A172 (cell line): ENCODE results near the gene PRKCA. TPM values are rescaled to one million over a fixed set of nuclear protein-coding genes. Genes with fewer than 3 reads are reported as not detected.
A peak's percentile ranks its signal among the peaks of the same experiment; 100 is the strongest.
"Not testable (repeated sequence)": the region's sequence is repeated elsewhere in the genome, so short reads cannot be mapped to it uniquely, and the experiment has no call there.

ENCODE experiments used
- DNase-seq: peaks from one replicate; pipeline ENCODE4 v3.0.0-alpha.2; 2015; ENCODE audit warnings: low spot score
- total RNA-seq: library from RNA; depleted of rRNA; stranded (reverse); fragments of >200 nt; shearing (Covaris generic); gene quantifications from 2 replicates; pipeline ENCODE4 v1.2.3, GENCODE V29; 2014

PRKCA gene
- total RNA-seq, 1 experiment from 2014 or later: 21.6 TPM

GRCh38 chr17:66436631-66437030 lies 134.2 kb downstream of the PRKCA start:
- no peak for DNase-seq

GRCh38 chr17:66437476-66438026 lies 135.1 kb downstream of the PRKCA start:
- no peak for DNase-seq

GRCh38 chr17:66438101-66438500 lies 135.7 kb downstream of the PRKCA start:
- no peak for DNase-seq

DNA sequence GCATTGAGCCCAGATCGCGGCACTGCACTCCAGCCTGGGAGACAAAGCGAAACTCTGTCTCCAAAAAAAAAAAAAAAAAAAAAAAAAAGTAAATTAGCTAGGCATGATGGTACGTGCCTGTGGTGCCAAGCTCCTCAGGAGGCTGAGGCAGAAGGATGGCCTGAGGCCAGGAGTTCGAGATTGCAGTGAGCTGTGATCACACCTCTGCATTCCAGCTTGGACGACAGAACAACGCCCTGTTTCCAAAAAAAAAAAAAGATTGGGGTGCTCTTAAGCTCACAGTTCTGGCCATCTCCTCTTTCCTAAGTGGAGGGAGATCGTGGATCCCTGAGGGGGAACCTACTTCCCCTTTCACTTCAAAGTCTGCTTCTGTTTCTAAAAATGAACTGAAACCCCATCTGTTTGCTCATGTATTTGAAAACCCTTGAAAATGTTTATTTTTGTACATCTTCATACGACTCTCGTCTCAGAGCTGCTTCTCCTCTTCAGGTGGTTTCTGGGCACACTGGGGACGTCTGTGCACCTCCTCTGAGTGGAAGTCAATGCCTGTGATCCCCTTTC lies 138.8 kb downstream of the PRKCA start:
- DNase-seq: peak; percentile 18

GRCh38 chr17:66443166-66443565 lies 140.8 kb downstream of the PRKCA start:
- no peak for DNase-seq

DNA sequence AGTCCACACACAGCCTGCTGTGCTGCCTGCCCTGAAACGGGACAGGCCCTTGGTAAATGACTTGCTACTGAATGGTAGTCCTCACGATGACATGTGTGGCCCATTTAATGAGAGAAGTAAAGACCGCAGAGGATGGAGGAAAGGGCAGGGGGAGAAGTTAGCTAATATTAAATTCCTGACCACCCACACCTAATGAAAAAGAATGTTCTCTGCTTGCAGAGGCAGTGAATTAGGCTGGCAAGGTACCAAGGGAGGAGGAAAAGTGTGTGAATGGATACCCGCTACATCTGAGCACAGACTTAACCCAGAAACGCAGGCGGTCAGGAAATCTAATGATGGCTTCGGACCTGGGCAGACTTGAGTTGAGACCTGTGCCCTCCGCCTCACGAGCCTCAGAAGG lies 141.2 kb downstream of the PRKCA start:
- DNase-seq: no peak

- DNase-seq: no peak
Measured at GRCh38 chr17:66444031-66444430, 141.6 kb downstream of the PRKCA start.

DNA sequence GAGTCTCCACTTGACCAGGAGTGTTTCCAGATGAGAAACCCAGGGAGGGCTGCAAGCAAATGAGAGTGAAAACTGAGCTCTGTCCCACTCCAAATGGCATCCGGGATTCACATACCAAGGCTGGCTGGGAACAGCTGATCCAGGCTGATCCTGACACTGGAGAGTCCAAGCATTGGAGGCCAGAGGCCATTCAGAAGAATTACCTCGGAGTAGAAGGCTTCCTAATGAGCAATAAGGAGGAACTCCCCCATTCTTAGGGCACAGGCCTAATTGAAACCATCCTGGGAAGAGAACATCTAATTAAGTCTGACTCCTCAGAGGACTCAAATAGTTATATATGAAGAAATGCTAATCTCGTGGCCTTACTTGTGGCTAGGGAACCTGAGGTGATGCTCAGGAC lies 142.8 kb downstream of the PRKCA start:
- no peak for DNase-seq

DNA sequence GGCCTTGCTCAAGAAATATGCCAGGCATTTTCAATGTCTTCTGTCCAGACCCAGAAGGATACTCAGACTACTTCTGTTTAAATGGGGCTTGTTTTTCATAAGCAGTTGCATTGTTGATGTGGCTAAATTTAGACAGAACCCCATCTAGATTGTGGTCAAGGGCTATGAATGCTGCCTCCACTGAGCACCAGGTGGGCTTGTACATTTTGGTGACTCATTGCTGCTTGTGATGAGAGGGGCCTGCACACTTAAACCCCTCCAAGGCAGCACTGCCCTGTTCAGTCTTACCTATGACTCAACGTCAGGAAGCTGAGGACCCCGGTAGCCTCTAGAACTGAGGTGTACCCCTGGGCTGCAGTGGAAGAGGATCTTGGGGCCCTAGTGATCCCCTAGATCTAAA lies 144.0 kb downstream of the PRKCA start:
- DNase-seq: no peak

DNA sequence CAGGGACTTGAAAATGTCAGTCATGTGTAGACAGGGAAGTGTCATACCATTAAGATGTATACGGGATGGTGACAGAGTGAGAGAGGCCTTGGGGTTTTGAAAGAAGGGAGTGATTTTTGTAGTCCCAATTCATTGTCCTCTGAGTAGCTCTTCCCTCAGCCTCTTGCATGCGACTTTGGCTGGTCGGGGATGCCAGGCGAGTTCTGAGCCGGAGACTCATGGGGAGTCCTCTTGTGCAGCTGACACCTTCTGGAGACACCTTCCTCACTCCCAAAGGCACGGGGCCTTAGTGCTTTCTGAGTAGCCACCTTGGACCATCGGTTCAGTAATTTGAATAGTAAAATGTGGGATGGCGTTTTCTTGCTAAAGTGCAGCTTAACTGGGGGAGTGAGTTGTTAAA lies 144.7 kb downstream of the PRKCA start:
- no peak for DNase-seq

- no peak for DNase-seq
Measured at GRCh38 chr17:66448026-66448639, 145.7 kb downstream of the PRKCA start.

- DNase-seq: no peak
Measured at GRCh38 chr17:66449418-66449977, 147.1 kb downstream of the PRKCA start.

- no peak for DNase-seq
Measured at GRCh38 chr17:66450008-66450851, 147.8 kb downstream of the PRKCA start.

DNA sequence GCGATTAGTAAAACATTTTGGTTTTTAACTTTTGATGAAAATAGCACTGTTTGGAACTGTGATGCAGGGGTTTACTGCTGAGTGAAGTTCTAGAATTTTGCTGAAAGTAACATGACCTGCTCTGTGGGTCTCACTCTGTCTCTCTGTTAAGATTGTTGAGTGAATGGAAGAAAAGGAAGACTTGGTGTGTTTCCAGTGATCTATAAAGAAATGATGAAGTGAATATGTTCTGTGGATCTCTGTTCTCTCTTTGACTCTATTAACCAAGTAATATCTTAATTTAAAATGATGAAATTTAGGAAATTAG lies 148.4 kb downstream of the PRKCA start:
- no peak for DNase-seq

- DNase-seq: no peak
Measured at GRCh38 chr17:66451188-66452149, 149.1 kb downstream of the PRKCA start.

GRCh38 chr17:66455060-66455459 lies 152.6 kb downstream of the PRKCA start:
- no peak for DNase-seq

DNA sequence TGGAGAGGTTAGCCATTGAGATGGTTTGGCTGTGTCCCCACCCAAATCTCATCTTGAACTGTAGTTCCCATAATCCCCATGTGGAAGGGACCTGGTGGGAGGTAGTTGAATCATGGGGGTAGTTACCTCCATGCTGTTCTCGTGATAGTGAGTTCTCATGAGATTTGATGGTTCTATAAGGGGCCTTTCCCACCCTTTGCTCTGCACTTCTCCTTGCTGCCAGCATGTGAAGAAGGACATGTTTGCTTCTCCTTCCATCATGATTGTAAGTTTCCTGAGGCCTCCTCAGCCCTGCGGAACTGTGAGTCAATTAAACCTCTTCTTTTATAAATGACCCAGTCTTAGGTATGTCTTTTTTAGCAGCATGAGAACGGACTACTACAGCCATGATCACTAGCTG lies 155.1 kb downstream of the PRKCA start:
- DNase-seq: not testable (repeated sequence)

GRCh38 chr17:66458782-66459181 lies 156.4 kb downstream of the PRKCA start:
- DNase-seq: no peak

GRCh38 chr17:66459811-66460270 lies 157.4 kb downstream of the PRKCA start:
- peak; percentile 91 for DNase-seq

- no peak for DNase-seq
Measured at GRCh38 chr17:66460558-66460957, 158.1 kb downstream of the PRKCA start.

- no peak for DNase-seq
Measured at GRCh38 chr17:66461343-66461995, 159.1 kb downstream of the PRKCA start.
